ENCODE data around the gene LRRC47. TPM values are rescaled to one million over a fixed set of nuclear protein-coding genes. Genes with fewer than 3 reads are reported as not detected.
"Not testable (repeated sequence)": the region's sequence is repeated elsewhere in the genome, so short reads cannot be mapped to it uniquely, and the experiment has no call there.

Gene LRRC47
- total RNA-seq, 1 donor from 2014 or later: 38.9 TPM

DNA sequence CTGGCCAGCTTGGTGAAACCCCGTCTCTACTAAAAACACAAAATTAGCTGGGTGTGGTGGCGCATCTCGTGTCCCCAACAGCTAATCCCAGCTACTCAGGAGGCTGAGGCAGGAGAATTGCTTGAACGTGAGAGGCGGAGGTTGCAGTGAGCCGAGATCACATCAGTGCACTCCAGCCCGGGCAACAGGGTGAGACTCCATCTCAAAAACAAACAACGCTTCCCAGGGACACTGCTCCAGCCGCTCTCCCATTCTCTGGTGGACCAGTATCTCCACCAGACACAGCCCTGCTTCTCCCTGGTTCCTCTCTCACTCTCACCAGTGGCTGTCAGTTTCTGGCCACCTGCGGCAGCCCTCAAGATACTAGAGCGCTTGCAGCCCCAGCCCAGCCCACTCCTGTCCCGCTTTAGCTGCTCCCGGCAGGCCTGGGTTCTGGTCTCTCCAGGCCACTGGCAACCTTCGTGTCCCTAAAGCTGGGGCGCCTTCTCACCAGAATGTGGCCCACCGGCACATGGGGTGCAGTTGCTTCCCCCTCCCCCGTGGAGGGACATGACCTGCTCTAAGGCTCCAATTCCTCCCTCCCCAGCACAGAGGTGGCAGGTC, 20.9 kb upstream of the LRRC47 start:
- DNase-seq (ENCODE audit: low read depth): no peak
- no peak overlapping the region for H3K4me3 ChIP-seq (ENCODE audit: low read depth, low read length)
- TF ChIP-seq, protein P1, sequence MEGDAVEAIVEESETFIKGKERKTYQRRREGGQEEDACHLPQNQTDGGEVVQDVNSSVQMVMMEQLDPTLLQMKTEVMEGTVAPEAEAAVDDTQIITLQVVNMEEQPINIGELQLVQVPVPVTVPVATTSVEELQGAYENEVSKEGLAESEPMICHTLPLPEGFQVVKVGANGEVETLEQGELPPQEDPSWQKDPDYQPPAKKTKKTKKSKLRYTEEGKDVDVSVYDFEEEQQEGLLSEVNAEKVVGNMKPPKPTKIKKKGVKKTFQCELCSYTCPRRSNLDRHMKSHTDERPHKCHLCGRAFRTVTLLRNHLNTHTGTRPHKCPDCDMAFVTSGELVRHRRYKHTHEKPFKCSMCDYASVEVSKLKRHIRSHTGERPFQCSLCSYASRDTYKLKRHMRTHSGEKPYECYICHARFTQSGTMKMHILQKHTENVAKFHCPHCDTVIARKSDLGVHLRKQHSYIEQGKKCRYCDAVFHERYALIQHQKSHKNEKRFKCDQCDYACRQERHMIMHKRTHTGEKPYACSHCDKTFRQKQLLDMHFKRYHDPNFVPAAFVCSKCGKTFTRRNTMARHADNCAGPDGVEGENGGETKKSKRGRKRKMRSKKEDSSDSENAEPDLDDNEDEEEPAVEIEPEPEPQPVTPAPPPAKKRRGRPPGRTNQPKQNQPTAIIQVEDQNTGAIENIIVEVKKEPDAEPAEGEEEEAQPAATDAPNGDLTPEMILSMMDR (conservative IDR thresholded peaks at IDR 0.05; ENCODE audit: low read depth, low read length): no peak

DNA sequence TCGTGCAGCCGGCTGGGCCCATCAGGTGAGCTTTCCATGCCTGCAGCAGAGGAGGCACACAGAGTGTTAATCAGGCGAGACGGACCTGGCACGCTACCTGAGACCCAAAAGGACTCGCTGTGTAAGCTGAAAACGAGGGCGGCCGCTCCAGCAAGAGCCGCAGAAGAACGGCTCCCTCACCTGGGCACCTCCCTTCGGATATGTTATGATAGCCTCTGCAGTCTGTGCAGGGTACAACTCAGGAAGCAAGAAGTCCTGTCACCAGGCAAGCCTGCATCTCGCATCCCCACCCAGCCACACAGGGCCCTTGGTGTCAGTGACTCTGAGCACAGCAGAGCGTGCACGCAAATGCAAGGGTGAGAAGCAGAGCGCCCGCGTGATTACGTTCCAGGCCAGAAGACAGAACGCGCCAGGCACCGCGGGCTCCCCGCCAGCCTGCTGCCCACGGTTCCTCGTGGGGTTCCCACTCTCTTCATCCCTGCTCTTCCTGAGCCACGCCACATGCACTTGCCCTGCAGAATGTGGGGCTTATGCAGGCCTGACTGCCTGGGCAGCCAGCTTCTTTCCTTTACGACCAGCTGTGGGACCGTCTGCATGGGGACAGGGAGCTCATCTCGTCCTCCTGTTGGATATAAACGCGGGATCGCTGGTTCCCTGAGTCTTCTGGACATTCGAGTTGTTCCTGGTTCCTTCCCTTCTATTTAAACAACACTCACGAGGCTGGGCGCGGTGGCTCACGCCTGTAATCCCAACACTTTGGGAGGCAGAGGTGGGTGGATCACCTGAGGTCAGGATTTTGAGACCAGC, 20.2 kb upstream of the LRRC47 start:
- no peak for DNase-seq (ENCODE audit: low read depth)
- TF ChIP-seq, protein P1 (conservative IDR thresholded peaks at IDR 0.05; ENCODE audit: low read depth, low read length): no peak
- no peak overlapping the region for H3K4me3 ChIP-seq (ENCODE audit: low read depth, low read length)

DNA sequence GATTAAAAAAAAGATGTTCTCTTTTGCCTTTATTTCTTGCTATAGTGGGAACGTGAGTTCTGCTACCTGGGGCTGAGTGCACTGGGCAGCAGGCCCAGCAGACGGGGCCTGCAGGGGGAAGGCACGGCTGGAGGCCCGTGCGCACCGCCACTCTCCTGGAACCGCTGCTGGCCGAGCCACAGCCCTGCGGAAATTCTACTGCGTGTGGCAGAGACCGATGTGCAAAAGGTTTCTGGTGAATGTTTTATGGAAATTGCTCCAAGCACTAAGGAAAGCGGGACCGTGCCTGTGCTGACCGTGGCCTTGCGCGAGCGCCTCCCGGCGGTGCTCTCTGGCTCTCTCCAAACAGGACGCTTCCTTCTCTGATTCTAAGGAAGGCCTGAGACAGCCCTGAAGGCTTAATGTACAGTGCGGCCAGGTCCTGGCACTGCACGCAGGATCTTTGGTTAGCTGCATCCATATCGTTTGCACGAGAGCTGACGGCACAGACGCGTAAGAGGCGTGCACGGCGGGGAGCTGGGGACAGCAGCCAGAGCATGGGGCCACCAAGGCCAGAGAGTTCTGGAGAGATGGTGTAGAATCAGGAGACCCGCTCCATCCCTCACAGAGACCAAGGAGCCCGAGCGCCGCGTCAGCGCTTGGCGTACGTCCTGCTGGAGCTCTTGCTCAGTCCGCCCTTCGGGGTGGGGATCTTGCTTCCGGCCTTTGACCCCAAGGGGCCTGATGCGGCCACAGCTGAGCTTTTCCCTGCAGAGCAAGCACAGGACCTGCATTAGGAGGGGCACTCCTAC, 18.7 kb upstream of the LRRC47 start:
- DNase-seq (ENCODE audit: low read depth): no peak
- TF ChIP-seq, protein P1 (conservative IDR thresholded peaks at IDR 0.05; ENCODE audit: low read depth, low read length): no peak

DNA sequence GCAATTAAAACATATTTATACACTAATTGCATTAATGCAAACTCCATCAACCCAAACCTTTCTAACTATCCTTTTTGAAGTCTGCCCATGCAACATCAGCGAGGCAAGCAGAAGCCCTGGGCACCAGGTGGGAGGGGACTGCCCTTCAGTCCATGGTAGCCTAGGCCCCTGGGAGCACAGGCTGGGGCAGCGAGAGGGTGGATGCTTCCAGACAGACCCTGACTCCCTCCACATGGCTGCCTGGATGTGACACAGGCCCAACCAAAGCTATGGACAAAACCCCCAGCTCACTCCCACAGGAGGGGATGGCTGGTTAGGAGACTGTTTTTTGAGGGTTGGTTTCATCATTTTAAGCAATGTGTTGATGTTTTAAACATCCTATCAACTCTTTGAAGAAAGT, 17.8 kb upstream of the LRRC47 start:
- H3K4me3 ChIP-seq (ENCODE audit: low read depth, low read length): no peak overlapping the region
- DNase-seq (ENCODE audit: low read depth): no peak
- TF ChIP-seq, protein P1 (conservative IDR thresholded peaks at IDR 0.05; ENCODE audit: low read depth, low read length): no peak

More for the DNA sequence above, 18.7 kb upstream of the LRRC47 start:
- H3K4me3 ChIP-seq (ENCODE audit: low read depth, low read length): no peak overlapping the region

DNA sequence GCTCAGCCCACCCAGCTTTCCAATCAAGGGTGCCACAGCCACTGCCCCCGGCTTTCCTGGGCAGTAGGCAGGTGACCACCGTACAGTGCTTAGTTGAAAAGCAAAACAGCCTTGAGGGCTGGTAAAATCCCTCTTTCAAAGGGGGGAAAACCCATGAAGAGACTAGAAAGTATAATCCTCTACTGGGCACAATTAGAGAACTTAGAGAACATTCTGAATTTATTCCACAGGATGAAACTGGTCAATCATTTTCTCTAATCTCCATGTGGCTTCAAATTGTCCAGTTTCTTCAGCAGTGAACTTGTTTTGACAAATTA, 15.3 kb upstream of the LRRC47 start:
- DNase-seq (ENCODE audit: low read depth): no peak
- H3K4me3 ChIP-seq (ENCODE audit: low read depth, low read length): no peak overlapping the region
- TF ChIP-seq, protein P1 (conservative IDR thresholded peaks at IDR 0.05; ENCODE audit: low read depth, low read length): no peak

DNA sequence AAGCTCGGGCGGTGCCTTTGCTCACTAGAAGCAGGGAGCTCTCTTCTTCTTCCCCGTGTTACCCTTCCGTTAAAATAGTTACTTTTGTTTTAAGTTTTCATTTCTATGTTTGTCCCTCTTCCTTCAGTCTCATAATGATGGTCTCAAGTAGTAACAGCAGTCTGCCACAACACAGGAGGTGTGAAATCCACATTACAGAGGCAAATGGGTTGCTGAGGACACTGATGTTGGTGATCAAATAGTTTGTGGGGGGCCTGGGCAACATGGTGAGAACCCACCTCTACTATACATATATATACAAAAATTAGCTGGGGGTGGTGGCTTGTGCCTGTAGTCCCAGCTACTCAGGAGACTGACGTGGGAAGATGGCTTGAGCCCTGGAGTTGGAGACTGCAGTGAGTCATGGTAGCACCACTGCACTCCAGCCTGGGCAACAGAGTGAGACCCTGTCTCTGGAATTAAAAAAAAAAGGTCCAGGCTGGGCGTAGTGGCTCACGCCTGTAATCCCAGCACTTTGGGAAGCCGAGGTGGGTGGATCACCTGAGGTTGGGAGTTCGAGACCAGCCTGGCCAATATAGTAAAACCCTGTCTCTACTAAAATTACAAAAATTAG, 14.0 kb upstream of the LRRC47 start:
- DNase-seq (ENCODE audit: low read depth); H3K4me3 ChIP-seq (ENCODE audit: low read depth, low read length): not testable (repeated sequence)

DNA sequence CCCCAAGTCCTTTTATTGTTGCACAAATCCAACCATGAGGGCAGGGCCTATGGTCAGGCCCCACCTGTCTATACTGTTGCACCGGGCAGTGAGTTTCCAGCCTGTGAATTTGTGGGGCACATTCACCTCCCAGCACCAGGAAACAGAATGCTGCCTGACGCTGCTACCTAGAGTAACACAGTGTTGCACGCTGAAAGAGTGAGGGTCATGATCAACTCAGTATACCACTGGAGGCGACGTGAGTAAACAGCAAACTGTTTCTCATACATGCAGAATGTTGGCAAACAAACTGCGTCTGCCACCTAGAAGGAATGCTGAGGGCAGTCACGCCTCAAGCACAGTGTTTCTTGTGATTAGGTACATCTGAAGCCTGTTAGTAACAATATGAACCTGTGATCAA, 13.4 kb upstream of the LRRC47 start:
- TF ChIP-seq, protein P1 (conservative IDR thresholded peaks at IDR 0.05; ENCODE audit: low read depth, low read length): no peak
- no peak for DNase-seq (ENCODE audit: low read depth)
- H3K4me3 ChIP-seq (ENCODE audit: low read depth, low read length): no peak overlapping the region
